Ramos (cell line): ENCODE measurements around the gene GTF2H2C.
"Not testable (repeated sequence)": the region's sequence is repeated elsewhere in the genome, so short reads cannot be mapped to it uniquely, and the experiment has no call there.

Source experiments
- in situ Hi-C: fragments of 300-500 bp; cut with MboI; formaldehyde crosslinking; loops from one replicate; pipeline ENCODE4 v1.14.3; 2022; ENCODE audit warnings: low sequenced_read_pairs; ENCODE audit not compliant: unreplicated experiment

GTF2H2C gene

DNA sequence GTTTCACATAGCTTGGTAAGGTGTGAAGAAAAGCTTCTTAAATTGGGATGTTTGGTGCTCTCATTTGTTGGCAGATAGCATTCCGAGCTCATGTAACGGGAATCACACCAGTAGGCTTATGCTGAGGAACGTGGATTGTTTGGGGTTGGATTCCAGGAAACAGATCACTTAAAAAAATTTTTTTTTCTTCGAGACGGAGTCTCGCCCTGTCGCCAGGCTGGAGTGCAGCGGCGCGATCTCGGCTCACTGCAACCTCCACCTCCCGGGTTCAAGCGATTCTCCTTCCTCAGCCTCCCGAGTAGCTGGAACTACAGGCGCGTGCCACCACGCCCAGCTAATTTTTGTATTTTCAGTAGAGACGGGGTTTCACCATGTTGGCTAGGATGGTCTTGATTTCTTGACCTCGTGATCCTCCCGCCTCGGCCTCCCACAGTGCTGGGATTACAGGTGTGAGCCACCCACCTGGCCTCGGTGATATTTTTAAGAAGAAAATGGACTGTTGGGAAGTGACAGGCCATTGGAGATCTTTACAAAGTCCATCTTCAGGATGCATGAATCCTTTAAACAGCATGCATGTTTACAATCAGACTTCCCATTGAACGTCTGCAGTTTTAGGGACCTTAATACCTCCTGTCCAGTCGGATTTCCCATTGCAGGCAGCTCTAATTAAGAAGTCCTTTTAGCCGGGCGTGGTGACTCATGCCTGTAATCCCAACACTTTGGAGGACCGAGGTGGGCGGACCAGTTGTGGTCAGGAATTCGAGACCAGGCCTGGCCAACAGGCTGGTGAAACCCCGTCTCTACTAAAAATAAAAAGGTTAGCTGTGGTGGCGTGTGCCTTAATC lies 818 bp downstream of the GTF2H2C start:
- in situ Hi-C loops = not testable (repeated sequence)

DNA sequence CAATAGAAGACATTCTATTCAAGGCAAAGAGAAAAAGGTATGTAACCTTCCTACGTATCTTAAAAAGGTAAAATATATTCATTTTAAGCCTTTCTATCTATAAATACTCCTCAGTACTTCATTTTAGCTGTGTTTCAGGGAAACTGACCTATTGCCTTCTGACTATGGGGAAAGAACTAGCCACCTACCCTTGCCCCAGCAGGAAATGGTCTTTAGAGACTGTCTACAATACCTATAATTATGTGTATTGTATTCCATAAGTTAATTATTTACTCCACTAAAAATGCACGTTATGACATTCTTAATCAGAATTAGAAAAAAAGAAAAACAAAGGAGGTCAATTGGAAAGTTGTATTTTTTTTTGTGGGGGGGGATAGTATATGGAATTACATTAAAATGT lies 6.2 kb downstream of the GTF2H2C start:
- in situ Hi-C loops = not testable (repeated sequence)

DNA sequence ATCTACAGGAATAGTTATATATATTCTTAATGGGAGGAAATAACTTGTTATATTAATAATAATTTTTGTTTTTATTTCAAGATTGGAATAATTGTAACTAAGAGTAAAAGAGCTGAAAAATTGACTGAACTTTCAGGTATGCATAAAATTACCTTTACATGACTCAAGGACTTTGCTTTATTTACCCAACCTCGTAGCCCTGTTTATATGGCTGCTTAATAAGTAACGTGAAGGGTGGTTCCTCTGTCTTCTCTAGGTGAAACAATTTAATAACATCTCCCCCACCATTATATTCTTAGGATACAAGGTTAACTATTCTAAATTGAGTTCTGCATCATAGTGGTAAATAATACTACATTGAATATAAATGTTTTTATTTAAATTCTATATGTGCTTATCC lies 8.1 kb downstream of the GTF2H2C start:
- in situ Hi-C loops = not testable (repeated sequence)

DNA sequence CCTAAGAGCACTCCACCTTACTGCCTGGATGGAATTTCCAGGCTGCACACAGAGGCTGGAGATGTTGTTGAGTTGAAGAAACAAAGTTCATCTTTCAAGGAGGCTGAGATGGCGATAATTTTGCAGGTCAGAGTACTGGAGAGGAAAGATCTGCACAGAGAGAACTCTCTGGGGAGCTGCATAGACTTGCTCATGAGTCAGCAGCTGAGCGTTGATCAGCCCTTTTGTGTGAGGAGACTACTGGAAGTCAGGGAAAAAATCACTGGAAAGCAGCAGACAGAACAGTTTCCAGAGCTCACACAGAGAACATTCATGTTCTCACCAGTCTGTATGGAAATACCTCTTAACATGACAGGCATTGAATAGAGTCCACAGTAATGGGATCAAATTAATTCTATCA lies 23.4 kb downstream of the GTF2H2C start:
- in situ Hi-C loops = not testable (repeated sequence)

DNA sequence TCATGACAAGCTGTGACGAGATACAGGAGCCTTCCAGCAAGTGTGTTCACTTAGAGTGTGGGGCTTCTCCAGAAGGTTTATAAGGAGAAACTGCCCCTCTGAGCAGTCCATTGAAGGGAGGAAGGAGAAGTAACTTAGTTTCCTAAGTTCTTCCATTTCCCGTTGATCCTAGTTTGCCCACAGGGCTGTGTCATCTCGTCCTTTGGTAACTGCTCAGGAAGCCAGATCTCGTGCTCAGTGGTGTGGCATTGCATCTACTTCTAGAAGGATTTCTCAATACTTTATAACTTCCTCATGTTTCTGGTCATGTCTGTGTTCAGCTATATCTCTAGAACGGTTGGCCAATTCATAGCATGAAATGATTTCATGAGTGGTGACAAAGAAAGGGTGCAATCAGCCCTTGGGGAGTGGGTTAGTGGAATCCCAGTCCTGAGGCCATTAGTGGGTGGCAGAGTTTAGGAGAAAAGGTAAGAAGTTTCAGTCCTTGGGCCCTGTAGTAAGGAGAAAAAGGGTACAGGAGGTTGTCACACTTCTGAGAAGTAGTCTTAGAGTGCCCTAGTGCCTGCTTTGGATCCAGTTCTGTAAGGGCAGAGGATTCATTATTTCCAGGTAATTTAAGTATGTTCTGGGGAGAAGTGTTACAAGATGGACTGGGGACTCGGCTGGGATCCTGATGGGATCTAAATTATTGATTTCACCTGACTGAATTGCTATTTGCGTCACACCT lies 36.3 kb downstream of the GTF2H2C start:
- in situ Hi-C loops = not testable (repeated sequence)

DNA sequence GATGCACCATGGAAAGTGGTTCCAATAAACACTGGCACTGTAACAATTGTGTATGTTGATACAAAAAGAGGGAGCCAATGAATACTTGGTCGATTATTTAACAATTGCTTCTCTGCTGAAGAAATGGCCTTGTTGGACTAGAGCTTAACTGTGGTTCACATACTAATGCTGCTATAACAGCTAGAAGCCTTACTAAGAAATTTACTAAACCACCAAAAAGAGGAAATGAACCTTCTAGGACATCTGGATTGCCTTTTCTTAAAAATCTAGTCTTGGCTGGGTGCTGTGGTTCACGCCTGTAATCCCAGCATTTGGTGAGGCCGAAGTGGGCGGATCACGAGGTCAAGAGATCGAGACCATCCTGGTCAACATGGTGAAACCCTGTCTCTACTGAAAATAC lies 42.0 kb downstream of the GTF2H2C start:
- in situ Hi-C loops = not testable (repeated sequence)

DNA sequence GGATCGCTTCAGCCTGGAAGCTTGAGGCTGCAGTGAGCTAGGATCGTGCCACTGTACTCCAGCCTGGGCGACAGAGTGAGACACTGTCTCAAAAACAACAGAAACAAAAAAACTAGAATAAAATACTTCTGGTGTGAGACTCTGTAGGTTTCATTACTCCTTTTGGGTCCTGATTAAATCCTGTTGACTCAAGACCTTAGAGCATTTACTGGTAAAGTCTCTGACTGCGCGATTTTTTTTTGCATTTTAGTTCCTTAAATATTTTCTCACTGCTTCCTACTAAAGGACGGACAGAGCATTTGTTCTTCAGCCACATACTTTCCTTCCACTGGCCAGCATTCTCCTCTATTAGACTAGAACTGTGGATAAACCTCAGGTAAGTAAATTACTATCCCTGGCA lies 46.8 kb downstream of the GTF2H2C start:
- in situ Hi-C loops = not testable (repeated sequence)

DNA sequence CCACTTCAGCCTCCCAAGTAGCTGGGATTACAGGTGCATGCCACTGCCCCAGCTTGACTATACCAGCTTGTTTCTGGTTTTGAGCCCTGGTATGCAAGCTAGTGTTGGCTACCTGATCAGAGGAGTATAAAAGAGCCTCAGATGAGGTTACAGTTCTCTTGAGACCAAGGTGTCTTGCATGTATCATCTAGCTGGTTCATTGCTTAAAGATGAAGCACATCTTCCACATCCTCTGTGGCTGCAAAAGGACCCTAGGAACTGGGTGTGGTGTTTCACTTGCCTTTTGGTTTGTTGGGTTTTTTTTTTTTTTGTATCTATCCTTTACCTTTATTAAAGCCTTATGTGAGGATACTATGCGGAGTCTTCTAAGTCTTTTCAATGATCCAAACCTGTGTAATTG lies 47.8 kb downstream of the GTF2H2C start:
- in situ Hi-C loops = not testable (repeated sequence)

DNA sequence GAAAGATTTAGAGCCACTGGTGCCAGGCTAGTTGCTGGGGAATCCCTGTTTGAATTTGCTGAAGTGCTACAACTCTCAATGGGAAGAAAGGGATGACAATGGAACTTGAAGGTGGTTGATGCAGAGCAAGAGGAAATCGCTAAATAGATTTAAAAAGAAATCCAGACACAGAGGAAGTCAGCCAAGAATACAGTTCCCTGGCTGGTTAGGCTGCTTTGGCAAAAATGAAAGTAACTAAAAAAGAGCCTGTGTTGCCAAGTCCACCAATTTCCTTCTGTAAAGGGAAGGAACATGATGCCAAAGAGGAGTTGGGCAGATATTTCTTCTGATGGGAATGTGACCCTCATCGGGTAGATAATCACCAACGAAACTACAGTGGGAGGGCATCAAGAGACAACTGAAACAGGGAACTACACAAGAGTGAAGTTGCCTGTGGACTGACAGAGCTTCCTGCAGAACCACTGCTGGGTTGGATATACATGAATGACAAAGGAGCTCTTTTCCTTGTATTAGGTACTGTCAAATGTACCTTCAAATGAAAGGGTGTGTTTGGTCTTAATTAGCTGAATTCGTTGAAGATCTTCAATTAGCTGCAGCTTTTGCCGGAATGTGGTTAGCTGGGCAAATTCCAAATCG lies 49.0 kb downstream of the GTF2H2C start:
- in situ Hi-C loops = not testable (repeated sequence)

DNA sequence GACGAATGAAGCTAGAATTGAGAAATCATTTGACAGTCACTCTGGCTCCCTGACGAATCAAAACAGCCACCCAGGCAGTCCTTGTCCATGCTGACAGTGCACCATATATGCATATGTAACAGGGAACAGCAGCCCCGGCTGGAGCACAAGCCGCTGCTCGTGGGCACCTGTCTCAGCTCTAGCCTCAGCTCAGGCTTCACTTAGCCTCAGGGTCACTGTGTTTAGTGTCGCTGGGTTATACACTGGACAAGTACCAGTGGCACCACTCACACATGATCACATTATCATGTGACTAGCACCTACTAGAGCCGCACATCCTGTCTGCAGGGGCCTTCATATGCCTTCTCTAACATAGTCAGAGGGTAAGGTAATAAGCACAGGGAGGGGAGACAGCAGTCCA lies 54.9 kb downstream of the GTF2H2C start:
- in situ Hi-C loops = not testable (repeated sequence)

DNA sequence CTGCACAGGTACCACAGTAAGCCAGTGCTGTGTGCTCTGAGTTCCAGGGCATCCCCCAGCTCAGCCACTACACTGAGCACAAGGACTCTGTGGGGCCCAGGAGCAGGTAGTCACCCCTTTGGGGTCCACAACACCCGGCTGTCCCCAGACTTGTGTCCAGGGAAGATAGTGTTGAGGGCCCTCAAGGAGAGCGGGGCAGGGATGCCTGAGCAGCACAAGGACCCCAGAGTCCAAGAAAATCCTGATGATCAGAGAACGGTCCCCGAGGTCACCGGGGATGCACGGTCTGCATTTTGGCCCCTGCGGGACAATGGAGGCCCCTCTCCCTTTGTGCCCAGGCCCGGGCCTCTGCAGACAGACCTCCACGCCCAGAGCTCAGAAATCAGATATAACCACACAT lies 71.9 kb downstream of the GTF2H2C start:
- in situ Hi-C loops = not testable (repeated sequence)
